Pulmonary artery endothelial cell (primary cell): ENCODE measurements around the gene NUDT22. TPM values are rescaled to one million over a fixed set of nuclear protein-coding genes. Genes with fewer than 3 reads are reported as not detected.

Experiments used
- DNase-seq: peaks from one replicate; pipeline ENCODE4 v3.0.0-alpha.2; 2011; ENCODE audit warnings: low read depth, low spot score
- total RNA-seq: library from RNA; depleted of rRNA; stranded (reverse); fragments of >200 nt; gene quantifications from 2 replicates; pipeline ENCODE4 v1.2.3, GENCODE V29; 2014

NUDT22 gene
- total RNA-seq, 1 donor from 2014 or later: 47.1 TPM

- DNase-seq: no peak
Measured at GRCh38 chr11:64268893-64269539, 42.9 kb downstream of the NUDT22 start.

GRCh38 chr11:64269540-64270220 is 43.6 kb downstream of the NUDT22 start:
- DNase-seq: peak; percentile 99

- DNase-seq: no peak
Measured at GRCh38 chr11:64275031-64275800, 49.1 kb downstream of the NUDT22 start.

GRCh38 chr11:64275841-64276240 is 49.8 kb downstream of the NUDT22 start:
- DNase-seq: no peak

- DNase-seq: no peak
Measured at GRCh38 chr11:64276653-64277431, 50.8 kb downstream of the NUDT22 start.

- no peak for DNase-seq
Measured at GRCh38 chr11:64278576-64279190, 52.6 kb downstream of the NUDT22 start.

Other genes with a start within 250 kb of the NUDT22 start
- 67.9 and 71.6 TPM in 2 replicates for gene OTUB1, start 239.8 kb upstream of the NUDT22 start, total RNA-seq
- gene FLRT1, start 190.3 kb upstream of the NUDT22 start, total RNA-seq: not detected in 2 replicates
- gene MACROD1, start 60.2 kb upstream of the NUDT22 start, total RNA-seq: 14.6 and 37.7 TPM in 2 replicates
- gene STIP1, start 40.1 kb upstream of the NUDT22 start, total RNA-seq: 187 and 331 TPM in 2 replicates
- gene FERMT3, start 19.6 kb upstream of the NUDT22 start, total RNA-seq: 75.9 and 109 TPM in 2 replicates
- 13.4 and 20.0 TPM in 2 replicates for gene TRPT1, start 88 bp upstream of the NUDT22 start, total RNA-seq
- 11.8 and 12.2 TPM in 2 replicates for gene DNAJC4, start 4.3 kb downstream of the NUDT22 start, total RNA-seq
- gene VEGFB, start 8.3 kb downstream of the NUDT22 start, total RNA-seq: 18.4 and 18.7 TPM in 2 replicates
- 62.8 and 91.5 TPM in 2 replicates for gene FKBP2, start 14.8 kb downstream of the NUDT22 start, total RNA-seq
- 312 and 327 TPM in 2 replicates for gene PPP1R14B, start 20.7 kb downstream of the NUDT22 start, total RNA-seq
- 66.6 and 84.5 TPM in 2 replicates for gene PLCB3, start 25.3 kb downstream of the NUDT22 start, total RNA-seq
- gene BAD, start 58.4 kb downstream of the NUDT22 start, total RNA-seq: 60.7 and 84.5 TPM in 2 replicates
- gene GPR137, start 59.6 kb downstream of the NUDT22 start, total RNA-seq: 5.4 and 11.0 TPM in 2 replicates
- gene KCNK4, start 65.0 kb downstream of the NUDT22 start, total RNA-seq: 0.07 TPM in 1 of 2 replicates, not detected in the other
- gene CATSPERZ, start 74.1 kb downstream of the NUDT22 start, total RNA-seq: 0.33 TPM in 1 of 2 replicates, not detected in the other
- gene ESRRA, start 79.2 kb downstream of the NUDT22 start, total RNA-seq: 40.4 and 50.9 TPM in 2 replicates
- gene TRMT112, start 91.3 kb downstream of the NUDT22 start, total RNA-seq: 219 and 239 TPM in 2 replicates
- gene PRDX5, start 91.8 kb downstream of the NUDT22 start, total RNA-seq: 173 and 299 TPM in 2 replicates
- gene CCDC88B, start 113.9 kb downstream of the NUDT22 start, total RNA-seq: 0.88 and 1.6 TPM in 2 replicates
- gene RPS6KA4, start 132.9 kb downstream of the NUDT22 start, total RNA-seq: 46.7 and 52.2 TPM in 2 replicates